Caki2 (cell line): ENCODE data around the gene EXOSC6. TPM values are rescaled to one million over a fixed set of nuclear protein-coding genes. Genes with fewer than 3 reads are reported as not detected.
"Not testable (repeated sequence)": the region's sequence is repeated elsewhere in the genome, so short reads cannot be mapped to it uniquely, and the experiment has no call there.

Experiments
- DNase-seq: peaks from one replicate; pipeline ENCODE4 v3.0.0-alpha.2; 2015; ENCODE audit warnings: low read depth
- in situ Hi-C: cut with HindIII; loops from 2 replicates; pipeline ENCODE4 v1.10.0; 2016; ENCODE audit warnings: low sequenced_read_pairs, low pct_unique_long_range_greater_than_20kb, mixed read lengths
- total RNA-seq: library from RNA; depleted of rRNA; stranded (reverse); fragments of >200 nt; shearing (Covaris generic); gene quantifications from 2 replicates; pipeline ENCODE4 v1.2.3, GENCODE V29; 2014; ENCODE audit warnings: low replicate concordance; rRNA removed

Gene EXOSC6
- total RNA-seq: 21.8 and 25.4 TPM in 2 replicates

GRCh38 chr16:70251629-70252354, at the start of gene EXOSC6:
TSS of gene EXOSC6 (minus strand) at chr16:70251940. CDS start at chr16:70251900, 40 bp downstream.
- DNase-seq: peak; percentile 93
- in situ Hi-C loops: no loop called here

GRCh38 chr16:70301121-70301520, 49.4 kb upstream of the EXOSC6 start:
- in situ Hi-C loops: no loop called here
- DNase-seq: no peak

GRCh38 chr16:70298988-70299938, 47.5 kb upstream of the EXOSC6 start, which contains the start of gene DDX19B:
TSS of gene DDX19B (plus strand) at chr16:70299186. CDS start at chr16:70299298, 112 bp downstream.
- DNase-seq: peak; percentile 58
- in situ Hi-C loops: no loop called here

- in situ Hi-C loops: no loop called here
- no peak for DNase-seq
Observed at GRCh38 chr16:70295634-70296033, 43.9 kb upstream of the EXOSC6 start.

GRCh38 chr16:70294385-70295025, 42.8 kb upstream of the EXOSC6 start:
- DNase-seq: no peak
- in situ Hi-C loops: no loop called here

GRCh38 chr16:70292148-70292547, 40.4 kb upstream of the EXOSC6 start:
- DNase-seq, in situ Hi-C loops: not testable (repeated sequence)

- DNase-seq: no peak
- in situ Hi-C loops: no loop called here
Observed at GRCh38 chr16:70290949-70291519, 39.3 kb upstream of the EXOSC6 start.

- in situ Hi-C loops: no loop called here
- DNase-seq: peak; percentile 98
Observed at GRCh38 chr16:70289229-70290094, 37.7 kb upstream of the EXOSC6 start, which contains the start of gene AARS1. TSS of gene AARS1 (minus strand) at chr16:70289506. CDS start at chr16:70282763, 6,743 bp downstream.

GRCh38 chr16:70287304-70287971, 35.7 kb upstream of the EXOSC6 start:
- in situ Hi-C loops: not testable (repeated sequence)
- peak; percentile 32 for DNase-seq

- no peak for DNase-seq
- in situ Hi-C loops: no loop called here
Observed at GRCh38 chr16:70276392-70276791, 24.7 kb upstream of the EXOSC6 start.

- in situ Hi-C loops: no loop called here
Observed at GRCh38 chr16:70271696-70272095, 20.0 kb upstream of the EXOSC6 start.

GRCh38 chr16:70270176-70270575, 18.4 kb upstream of the EXOSC6 start:
- no peak for DNase-seq
- in situ Hi-C loops: no loop called here

More at GRCh38 chr16:70271696-70272095, 20.0 kb upstream of the EXOSC6 start:
- DNase-seq: no peak

- no peak for DNase-seq
- in situ Hi-C loops: no loop called here
Observed at GRCh38 chr16:70269471-70269870, 17.7 kb upstream of the EXOSC6 start.

GRCh38 chr16:70267922-70268321, 16.2 kb upstream of the EXOSC6 start:
- DNase-seq, in situ Hi-C loops: not testable (repeated sequence)

GRCh38 chr16:70267516-70267915, 15.8 kb upstream of the EXOSC6 start:
- in situ Hi-C loops: no loop called here
- DNase-seq: peak; percentile 33

- in situ Hi-C loops, DNase-seq: not testable (repeated sequence)
Observed at GRCh38 chr16:70259903-70260302, 8.2 kb upstream of the EXOSC6 start.

- in situ Hi-C loops: no loop called here
- no peak for DNase-seq
Observed at GRCh38 chr16:70258946-70259345, 7.2 kb upstream of the EXOSC6 start.
